ENCODE results near the gene ARHGAP1. TPM values are rescaled to one million over a fixed set of nuclear protein-coding genes. Genes with fewer than 3 reads are reported as not detected.
A peak's percentile ranks its signal among the peaks of the same experiment; 100 is the strongest.

The ARHGAP1 gene
- total and polyA plus RNA-seq, 2 of the 13 experiments (the other 11 are each of a cell fraction or from before 2014, with no cell fraction given), result 18.6 to 30.3 TPM

DNA sequence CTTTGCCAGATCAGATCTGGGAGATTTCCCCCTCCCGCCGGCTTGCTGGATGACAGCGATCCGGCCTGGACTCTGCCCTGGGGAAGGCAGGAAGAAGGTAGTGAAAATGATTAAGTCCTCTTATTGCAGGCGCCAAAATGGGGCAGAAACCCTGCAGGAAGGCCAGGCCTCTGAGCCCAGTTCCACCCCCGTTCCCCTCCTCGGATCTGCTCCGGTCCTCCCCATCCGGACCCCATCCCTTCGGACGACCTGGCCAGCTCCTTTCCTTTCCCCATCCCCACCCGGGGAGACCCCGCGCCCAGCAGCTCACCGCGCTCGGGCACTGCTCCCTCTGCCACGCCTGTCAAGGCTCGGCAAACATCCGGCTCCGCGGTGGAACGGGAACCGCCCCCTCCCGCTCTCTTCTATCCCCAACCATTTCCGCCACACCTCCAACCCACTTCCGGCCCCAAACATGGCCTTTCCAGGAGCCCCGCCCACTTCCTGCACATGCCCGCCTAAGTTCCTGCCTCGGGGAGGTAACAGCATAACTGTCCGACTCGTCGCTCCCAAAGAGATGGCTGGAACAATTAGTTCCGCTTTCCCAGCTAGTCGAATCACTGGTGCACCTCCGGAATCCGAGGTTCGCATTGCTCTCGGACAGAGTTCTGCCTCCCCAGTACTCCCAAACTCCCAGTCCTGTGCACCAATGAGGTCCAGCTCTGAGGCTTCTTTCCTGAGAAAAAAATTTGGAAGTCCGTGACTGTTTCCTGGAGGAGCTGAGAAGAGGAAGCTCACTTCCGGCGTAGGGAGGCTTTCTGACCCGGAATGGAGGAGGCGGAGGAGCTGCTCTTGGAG, at the start of gene ARHGAP1, which contains the start of gene ZNF408 (continued):
- TF ChIP-seq, protein P1, sequence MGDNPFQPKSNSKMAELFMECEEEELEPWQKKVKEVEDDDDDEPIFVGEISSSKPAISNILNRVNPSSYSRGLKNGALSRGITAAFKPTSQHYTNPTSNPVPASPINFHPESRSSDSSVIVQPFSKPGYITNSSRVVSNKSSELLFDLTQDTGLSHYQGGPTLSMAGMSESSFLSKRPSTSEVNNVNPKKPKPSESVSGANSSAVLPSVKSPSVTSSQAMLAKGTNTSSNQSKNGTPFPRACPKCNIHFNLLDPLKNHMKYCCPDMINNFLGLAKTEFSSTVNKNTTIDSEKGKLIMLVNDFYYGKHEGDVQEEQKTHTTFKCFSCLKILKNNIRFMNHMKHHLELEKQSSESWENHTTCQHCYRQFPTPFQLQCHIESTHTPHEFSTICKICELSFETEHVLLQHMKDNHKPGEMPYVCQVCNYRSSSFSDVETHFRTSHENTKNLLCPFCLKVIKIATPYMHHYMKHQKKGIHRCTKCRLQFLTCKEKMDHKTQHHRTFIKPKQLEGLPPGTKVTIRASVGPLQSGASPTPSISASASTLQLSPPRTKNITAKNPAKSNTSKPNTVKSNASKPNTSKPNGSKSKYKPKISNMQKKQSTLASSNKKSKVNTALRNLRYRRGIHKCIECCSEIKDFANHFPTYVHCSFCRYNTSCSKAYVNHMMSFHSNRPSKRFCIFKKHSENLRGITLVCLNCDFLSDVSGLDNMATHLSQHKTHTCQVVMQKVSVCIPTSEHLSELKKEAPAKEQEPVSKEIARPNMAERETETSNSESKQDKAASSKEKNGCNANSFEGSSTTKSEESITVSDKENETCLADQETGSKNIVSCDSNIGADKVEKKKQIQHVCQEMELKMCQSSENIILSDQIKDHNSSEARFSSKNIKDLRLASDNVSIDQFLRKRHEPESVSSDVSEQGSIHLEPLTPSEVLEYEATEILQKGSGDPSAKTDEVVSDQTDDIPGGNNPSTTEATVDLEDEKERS (CRISPR knock-in tag; IDR thresholded peaks at IDR 0.05), result no peak
- peak; percentile 72; the same call in 1 of the 2 replicates for TF ChIP-seq ZNF225 (CRISPR knock-in tag; IDR thresholded peaks at IDR 0.05)
- no peak for TF ChIP-seq SNRNP70 (IDR thresholded peaks at IDR 0.05; ENCODE audit: low read depth, low read length)
- 0 out of 2 replicates have a peak, but pooled peaks have one; percentile 17 for TF ChIP-seq ZNF7 (CRISPR knock-in tag; IDR thresholded peaks at IDR 0.05)
- TF ChIP-seq ZNF563 (CRISPR knock-in tag; IDR thresholded peaks at IDR 0.05), result no peak
- TF ChIP-seq ZNF44 (CRISPR knock-in tag; IDR thresholded peaks at IDR 0.05), result no peak
- peak; percentile 66 for TF ChIP-seq U2AF1 (optimal IDR thresholded peaks at IDR 0.05; ENCODE audit: low read depth, low read length)
- no peak for TF ChIP-seq NAIF1 (CRISPR knock-in tag; IDR thresholded peaks at IDR 0.05; ENCODE audit: borderline replicate concordance)
- TF ChIP-seq, protein P2, sequence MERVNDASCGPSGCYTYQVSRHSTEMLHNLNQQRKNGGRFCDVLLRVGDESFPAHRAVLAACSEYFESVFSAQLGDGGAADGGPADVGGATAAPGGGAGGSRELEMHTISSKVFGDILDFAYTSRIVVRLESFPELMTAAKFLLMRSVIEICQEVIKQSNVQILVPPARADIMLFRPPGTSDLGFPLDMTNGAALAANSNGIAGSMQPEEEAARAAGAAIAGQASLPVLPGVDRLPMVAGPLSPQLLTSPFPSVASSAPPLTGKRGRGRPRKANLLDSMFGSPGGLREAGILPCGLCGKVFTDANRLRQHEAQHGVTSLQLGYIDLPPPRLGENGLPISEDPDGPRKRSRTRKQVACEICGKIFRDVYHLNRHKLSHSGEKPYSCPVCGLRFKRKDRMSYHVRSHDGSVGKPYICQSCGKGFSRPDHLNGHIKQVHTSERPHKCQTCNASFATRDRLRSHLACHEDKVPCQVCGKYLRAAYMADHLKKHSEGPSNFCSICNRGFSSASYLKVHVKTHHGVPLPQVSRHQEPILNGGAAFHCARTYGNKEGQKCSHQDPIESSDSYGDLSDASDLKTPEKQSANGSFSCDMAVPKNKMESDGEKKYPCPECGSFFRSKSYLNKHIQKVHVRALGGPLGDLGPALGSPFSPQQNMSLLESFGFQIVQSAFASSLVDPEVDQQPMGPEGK (CRISPR knock-in tag; IDR thresholded peaks at IDR 0.05), result peak; percentile 72
- TF ChIP-seq EZH2 (conservative IDR thresholded peaks at IDR 0.05; ENCODE audit: low read depth, low read length), result no peak
- TF ChIP-seq GLI4 (CRISPR knock-in tag; IDR thresholded peaks at IDR 0.05; ENCODE audit: borderline replicate concordance), result no peak; the same call in 1 of the 2 replicates
- 0 out of 2 replicates have a peak, but pooled peaks have one; percentile 66 for TF ChIP-seq ZNF235 (CRISPR knock-in tag; IDR thresholded peaks at IDR 0.05; ENCODE audit: borderline replicate concordance)
- no peak for TF ChIP-seq HNRNPUL1 (IDR thresholded peaks at IDR 0.05; ENCODE audit: low read depth, low read length)
- TF ChIP-seq, protein P3, sequence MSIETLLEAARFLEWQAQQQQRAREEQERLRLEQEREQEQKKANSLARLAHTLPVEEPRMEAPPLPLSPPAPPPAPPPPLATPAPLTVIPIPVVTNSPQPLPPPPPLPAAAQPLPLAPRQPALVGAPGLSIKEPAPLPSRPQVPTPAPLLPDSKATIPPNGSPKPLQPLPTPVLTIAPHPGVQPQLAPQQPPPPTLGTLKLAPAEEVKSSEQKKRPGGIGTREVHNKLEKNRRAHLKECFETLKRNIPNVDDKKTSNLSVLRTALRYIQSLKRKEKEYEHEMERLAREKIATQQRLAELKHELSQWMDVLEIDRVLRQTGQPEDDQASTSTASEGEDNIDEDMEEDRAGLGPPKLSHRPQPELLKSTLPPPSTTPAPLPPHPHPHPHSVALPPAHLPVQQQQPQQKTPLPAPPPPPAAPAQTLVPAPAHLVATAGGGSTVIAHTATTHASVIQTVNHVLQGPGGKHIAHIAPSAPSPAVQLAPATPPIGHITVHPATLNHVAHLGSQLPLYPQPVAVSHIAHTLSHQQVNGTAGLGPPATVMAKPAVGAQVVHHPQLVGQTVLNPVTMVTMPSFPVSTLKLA (IDR thresholded peaks at IDR 0.05), result peak; percentile 89
- 0 out of 2 replicates have a peak, but pooled peaks have one; percentile 20 for TF ChIP-seq ZNF136 (CRISPR knock-in tag; IDR thresholded peaks at IDR 0.05; ENCODE audit: low read depth)
- TF ChIP-seq ZSCAN22 (CRISPR knock-in tag; IDR thresholded peaks at IDR 0.05), result no peak; the same call in 1 of the 2 replicates
- peak; percentile 80 for TF ChIP-seq YY1 (IDR thresholded peaks at IDR 0.05; ENCODE audit: insufficient read depth, insufficient replicate concordance, low read depth, low read length)
- TF ChIP-seq CEBPB (IDR thresholded peaks at IDR 0.05; ENCODE audit: borderline replicate concordance, low read depth, low read length), result no peak
- TF ChIP-seq ZNF674 (CRISPR knock-in tag; IDR thresholded peaks at IDR 0.05; ENCODE audit: low read depth), result no peak
- no peak for TF ChIP-seq ZNF101 (CRISPR knock-in tag; IDR thresholded peaks at IDR 0.05; ENCODE audit: borderline replicate concordance, low read depth)
- TF ChIP-seq ATM (IDR thresholded peaks at IDR 0.05; ENCODE audit: borderline replicate concordance), result no peak
- TF ChIP-seq HOXA5 (CRISPR knock-in tag; IDR thresholded peaks at IDR 0.05), result peak; percentile 80; the same call in 1 of the 2 replicates
- TF ChIP-seq ZNF747 (CRISPR knock-in tag; IDR thresholded peaks at IDR 0.05; ENCODE audit: borderline replicate concordance), result no peak; the same call in 1 of the 2 replicates

Measured in HepG2 (cell line).